Ureter (tissue), 1 donor: ENCODE results near the gene MUC3A. TPM values are rescaled to one million over a fixed set of nuclear protein-coding genes. Genes with fewer than 3 reads are reported as not detected.
"Not testable (repeated sequence)": the region's sequence is repeated elsewhere in the genome, so short reads cannot be mapped to it uniquely, and the experiment has no call there.

Experiments used
- DNase-seq: peaks from one replicate; pipeline ENCODE4 v3.0.0-alpha.2; 2020; ENCODE audit warnings: low spot score
- total RNA-seq: library from RNA; stranded (reverse); gene quantifications from one replicate; pipeline ENCODE4 v1.2.4, GENCODE V29; 2023
- donor health status: DM: yes; HTN: yes; CAD: no.

Gene MUC3A, protein sequence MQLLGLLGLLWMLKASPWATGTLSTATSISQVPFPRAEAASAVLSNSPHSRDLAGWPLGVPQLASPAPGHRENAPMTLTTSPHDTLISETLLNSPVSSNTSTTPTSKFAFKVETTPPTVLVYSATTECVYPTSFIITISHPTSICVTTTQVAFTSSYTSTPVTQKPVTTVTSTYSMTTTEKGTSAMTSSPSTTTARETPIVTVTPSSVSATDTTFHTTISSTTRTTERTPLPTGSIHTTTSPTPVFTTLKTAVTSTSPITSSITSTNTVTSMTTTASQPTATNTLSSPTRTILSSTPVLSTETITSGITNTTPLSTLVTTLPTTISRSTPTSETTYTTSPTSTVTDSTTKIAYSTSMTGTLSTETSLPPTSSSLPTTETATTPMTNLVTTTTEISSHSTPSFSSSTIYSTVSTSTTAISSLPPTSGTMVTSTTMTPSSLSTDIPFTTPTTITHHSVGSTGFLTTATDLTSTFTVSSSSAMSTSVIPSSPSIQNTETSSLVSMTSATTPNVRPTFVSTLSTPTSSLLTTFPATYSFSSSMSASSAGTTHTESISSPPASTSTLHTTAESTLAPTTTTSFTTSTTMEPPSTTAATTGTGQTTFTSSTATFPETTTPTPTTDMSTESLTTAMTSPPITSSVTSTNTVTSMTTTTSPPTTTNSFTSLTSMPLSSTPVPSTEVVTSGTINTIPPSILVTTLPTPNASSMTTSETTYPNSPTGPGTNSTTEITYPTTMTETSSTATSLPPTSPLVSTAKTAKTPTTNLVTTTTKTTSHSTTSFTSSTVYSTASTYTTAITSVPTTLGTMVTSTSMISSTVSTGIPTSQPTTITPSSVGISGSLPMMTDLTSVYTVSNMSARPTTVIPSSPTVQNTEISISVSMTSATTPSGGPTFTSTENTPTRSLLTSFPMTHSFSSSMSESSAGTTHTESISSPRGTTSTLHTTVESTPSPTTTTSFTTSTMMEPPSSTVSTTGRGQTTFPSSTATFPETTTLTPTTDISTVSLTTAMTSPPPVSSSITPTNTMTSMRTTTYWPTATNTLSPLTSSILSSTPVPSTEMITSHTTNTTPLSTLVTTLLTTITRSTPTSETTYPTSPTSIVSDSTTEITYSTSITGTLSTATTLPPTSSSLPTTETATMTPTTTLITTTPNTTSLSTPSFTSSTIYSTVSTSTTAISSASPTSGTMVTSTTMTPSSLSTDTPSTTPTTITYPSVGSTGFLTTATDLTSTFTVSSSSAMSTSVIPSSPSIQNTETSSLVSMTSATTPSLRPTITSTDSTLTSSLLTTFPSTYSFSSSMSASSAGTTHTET (N-terminal part only)
- 2.1 TPM for total RNA-seq

GRCh38 chr7:100949227-100949932 lies at the start of gene MUC3A:
Gene MUC3A, plus strand, starts transcription at chr7:100949534. Its CDS starts 91 bp downstream, at chr7:100949625.
- no peak for DNase-seq

DNA sequence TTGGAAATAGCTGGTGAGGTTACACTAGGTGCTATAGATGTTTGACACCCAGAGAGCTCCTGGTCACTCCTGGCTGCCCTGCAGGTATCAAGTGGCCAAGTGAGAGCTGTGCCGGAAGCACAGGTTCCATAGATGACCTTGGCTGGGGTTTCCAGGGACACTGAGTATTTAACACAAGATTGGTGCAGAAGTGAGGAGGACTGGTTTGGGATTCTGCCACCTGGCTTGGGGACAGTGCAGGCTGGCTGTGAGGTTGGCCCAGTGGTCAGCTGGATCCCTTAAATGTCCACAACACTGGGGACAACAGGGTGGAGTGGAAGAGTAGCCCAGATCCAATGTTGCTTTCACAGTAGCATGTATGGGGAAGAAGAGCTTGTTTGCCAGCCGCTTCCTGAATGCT lies 48.4 kb upstream of the MUC3A start:
- DNase-seq = no peak

DNA sequence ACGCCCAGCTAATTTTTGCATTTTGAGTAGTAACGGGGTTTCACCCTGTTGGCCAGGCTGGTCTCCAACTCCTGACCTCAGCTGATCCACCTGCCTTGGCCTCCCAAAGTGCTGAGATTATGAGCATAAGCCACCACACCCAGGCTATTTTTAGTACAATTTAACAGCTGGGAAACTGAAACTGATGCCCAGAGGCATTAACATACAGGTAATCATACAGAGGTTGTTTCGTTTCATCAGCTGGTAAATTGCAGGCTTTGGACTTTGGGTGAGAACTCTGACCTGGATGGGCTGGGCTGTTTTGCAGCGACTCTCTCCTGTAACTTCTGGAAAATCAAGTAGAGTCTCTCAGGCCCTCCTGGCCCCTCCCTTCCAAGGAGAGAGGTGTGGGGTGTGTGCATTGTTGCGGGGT lies 47.4 kb upstream of the MUC3A start:
- DNase-seq = no peak

DNA sequence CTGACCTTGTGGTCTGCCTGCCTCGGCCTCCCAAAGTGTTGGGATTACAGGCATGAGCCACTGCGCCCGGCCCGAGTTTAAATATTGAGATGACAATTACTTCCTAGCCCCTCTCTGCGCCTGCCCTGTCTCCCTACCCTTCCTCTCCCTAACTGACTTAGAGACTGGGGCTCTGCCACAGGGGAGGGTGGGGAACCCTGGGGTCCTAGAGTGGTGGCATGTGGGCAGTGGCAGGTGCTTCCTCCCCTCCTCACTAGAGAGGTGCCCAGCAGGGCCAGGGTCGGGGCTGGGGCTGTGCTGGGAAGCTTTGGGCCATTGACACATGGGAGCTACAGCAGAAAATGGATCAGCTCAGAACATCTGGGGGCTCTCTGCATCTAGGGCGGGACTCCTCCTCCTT lies 46.7 kb upstream of the MUC3A start:
- DNase-seq = no peak

GRCh38 chr7:100908512-100908911 lies 40.8 kb upstream of the MUC3A start:
- no peak for DNase-seq

DNA sequence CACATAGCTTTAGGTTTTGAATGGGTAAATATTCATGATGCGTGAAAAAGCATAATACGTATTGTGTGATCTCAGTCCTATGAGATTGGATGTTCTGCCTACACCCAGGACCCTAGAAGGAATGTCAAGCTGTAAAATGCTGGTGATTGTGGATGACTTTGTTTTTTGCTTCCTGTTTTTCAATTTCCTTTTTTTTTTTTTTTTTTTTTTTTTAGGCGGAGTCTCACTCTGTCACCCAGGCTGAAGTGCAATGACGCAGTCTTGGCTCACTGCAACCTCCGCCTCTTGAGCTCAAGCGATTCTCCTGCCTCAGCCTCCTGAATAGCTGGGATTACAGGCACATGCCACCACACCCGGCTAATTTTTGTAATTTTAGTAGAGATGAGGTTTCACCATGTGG lies 38.9 kb upstream of the MUC3A start:
- not testable (repeated sequence) for DNase-seq

DNA sequence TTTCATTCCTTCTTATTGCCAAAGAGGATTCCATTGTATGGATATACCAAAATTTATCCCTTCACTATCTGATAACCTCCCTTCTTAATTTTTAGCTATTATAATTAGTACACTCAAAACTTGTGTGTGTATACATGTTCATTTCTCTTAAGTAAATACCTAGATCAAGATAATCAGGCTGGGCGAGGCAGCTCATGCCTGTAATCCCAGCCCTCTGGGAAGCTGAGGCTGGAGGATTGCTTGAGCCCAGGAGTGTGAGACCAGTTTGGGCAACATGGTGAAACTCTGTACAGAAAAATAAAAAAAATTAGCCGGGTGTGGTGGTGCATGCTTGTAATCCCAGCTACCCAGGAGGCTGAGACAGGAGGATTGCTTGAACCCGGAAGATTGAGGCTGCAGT lies 37.9 kb upstream of the MUC3A start:
- no peak for DNase-seq

- DNase-seq = no peak
Observed at GRCh38 chr7:100914208-100914878, 35.0 kb upstream of the MUC3A start.

GRCh38 chr7:100914879-100915447 lies 34.4 kb upstream of the MUC3A start:
- DNase-seq = no peak

- not testable (repeated sequence) for DNase-seq
Observed at GRCh38 chr7:100919335-100919734, 30.0 kb upstream of the MUC3A start.

GRCh38 chr7:100919779-100920437 lies 29.4 kb upstream of the MUC3A start:
- DNase-seq = not testable (repeated sequence)

GRCh38 chr7:100921039-100921438 lies 28.3 kb upstream of the MUC3A start:
- DNase-seq = no peak

DNA sequence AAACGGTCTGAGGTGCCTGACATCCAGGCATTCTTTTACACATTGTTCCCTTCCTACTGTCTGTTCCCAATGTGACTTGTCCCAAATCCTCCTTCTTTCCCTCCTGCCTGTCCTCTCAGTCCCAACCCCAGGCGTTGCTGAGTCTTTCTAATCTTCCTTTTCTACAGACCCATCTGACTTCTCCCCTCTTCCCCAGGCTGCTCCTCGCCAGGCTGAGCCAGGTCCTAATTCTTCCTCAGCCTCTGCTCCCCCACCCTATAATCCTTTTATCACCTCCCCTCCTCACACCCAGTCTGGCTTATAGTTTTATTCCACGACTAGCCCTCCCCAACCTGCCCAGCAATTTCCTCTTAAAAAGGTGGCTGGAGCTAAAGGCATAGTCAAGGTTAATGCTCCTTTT lies 25.7 kb upstream of the MUC3A start:
- not testable (repeated sequence) for DNase-seq

DNA sequence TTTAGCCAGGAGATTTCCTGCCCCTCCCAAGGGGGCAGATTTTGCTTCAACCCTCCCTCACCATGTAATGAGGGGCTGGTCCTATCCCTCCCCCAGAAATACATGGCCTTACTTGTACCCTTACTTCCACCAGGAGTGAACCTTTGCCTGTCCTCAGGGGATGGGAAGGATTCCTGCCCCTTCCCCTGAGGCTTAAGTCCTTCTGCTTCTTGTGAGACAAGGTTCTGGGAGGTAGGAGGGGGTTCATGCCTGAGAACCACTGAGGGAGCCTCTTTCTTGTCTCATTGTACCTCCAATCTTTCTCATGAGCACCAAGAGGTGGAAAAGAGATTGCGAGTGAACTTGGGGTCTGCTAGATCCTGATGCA lies 19.5 kb upstream of the MUC3A start:
- no peak for DNase-seq

DNA sequence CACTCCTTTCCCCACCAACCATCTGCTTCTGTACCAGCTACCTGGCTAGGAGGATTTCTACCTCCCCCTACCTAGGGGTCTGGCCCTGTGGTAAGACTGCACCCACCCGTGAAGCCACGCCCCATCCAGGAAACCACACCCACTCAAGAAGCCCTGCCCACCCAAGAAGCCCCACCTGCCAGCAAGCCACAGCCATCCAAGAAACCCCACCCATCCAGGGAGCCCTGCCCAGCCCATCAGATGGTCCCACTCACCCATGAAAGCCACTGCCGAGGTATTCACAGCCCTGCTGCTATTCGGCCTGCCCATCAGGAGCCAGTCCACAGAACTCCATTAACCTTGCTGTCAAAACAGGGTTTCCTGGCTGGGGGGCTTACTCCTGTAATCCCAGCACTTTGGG lies 15.6 kb upstream of the MUC3A start:
- no peak for DNase-seq

GRCh38 chr7:100935381-100935780 lies 14.0 kb upstream of the MUC3A start:
- DNase-seq = not testable (repeated sequence)

DNA sequence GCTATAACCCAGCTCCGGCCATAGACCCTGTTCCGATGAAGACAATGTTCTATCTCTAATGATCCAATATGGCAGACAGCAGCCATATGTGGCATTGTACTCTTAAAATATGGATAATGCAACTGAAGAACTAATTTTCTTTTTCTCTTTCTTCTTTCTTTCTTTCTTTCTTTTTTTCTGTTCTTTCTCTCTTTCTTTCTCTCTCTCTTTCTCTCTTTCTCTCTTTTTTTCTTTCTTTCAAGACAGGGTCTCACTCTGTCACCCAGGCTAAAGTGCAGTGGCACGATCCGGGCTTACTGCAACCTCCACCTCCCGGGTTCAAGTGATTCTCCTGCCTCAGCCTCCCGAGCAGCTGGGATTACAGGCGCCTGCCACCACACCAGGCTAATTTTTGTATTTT lies 13.2 kb upstream of the MUC3A start:
- not testable (repeated sequence) for DNase-seq

- no peak for DNase-seq
Observed at GRCh38 chr7:100942045-100942774, 7.1 kb upstream of the MUC3A start.

GRCh38 chr7:100943693-100944092 lies 5.6 kb upstream of the MUC3A start:
- DNase-seq = no peak
